ENCODE measurements around the gene NKX2-4.

DNA sequence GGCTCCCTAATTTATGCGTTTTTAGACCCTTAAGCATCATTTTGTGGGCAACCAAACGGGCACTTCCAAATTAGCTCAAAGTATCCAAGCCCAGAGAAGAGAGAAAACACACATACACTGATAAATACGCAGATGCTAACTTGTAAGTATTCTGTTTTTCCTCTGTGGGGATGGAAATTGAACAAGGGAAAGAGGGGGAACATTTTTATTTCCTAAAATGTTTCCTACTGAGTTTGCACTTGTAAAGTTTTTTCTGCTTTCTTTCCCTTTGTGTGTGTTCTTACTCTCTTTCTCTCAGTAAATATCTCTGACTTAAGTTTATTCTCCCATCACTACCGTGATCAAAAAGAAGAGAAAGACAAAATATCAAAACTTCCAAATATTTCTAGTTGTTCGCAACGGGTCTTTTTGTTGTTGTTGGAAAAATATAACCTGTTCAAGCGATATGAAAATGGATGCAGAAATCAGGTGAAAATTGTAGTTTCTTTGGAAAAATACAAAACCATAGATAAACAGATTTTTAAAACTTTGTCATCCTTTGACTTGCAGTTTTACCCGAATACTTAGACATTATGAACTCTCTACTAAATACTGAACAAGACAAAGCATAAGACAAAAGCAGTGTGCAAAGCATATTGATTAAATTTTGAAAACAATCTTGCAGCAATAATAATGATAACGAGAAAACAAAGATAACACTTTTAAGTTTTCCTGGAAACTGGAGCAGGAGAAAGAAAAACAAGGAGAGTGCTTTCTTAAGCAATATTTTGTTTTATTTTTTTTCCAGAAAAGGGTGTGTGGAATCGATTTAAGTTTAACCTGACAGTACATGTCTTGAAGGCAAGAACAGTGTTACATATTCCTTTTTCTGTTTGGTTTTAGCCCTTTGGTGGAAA lies 1.0 kb upstream of the NKX2-4 start:
- no peak for TF ChIP-seq CTCF (IDR thresholded peaks at IDR 0.05)
- no peak for TF ChIP-seq POLR2A (IDR thresholded peaks at IDR 0.05)
